Stomach (tissue), 9 donors: ENCODE results near the gene ESPNL. TPM values are rescaled to one million over a fixed set of nuclear protein-coding genes. Genes with fewer than 3 reads are reported as not detected.

ENCODE experiments used
- DNase-seq, 2 donors: peaks; one replicate each; pipeline versions ENCODE4 v3.0.0 to v3.0.0-alpha.2; 2013 to 2019
- H3K27ac ChIP-seq, 5 donors: fragments of 200-600 bp in 4 of 5; sonication (generic) in 4 of 5; one replicate each; pipeline ENCODE4 v1.5.1; 2013 to 2019; ENCODE audit warnings: mild to moderate bottlenecking in 1 of 5, moderate library complexity in 1 of 5
- H3K27me3 ChIP-seq, 3 donors: fragments of 200-600 bp; sonication (generic); one replicate each; pipeline ENCODE4 v1.5.1; 2017 to 2019; ENCODE audit warnings: mixed run types in 1 of 3
- H3K36me3 ChIP-seq, 4 donors: fragments of 200-600 bp; sonication (generic); 1 replicate in 3 of 4; 2 replicates in 1 of 4; pipeline ENCODE4 v1.5.1; 2016 to 2019
- H3K4me1 ChIP-seq, 4 donors: fragments of 200-600 bp; sonication (generic); one replicate each; pipeline ENCODE4 v1.5.1; 2016 to 2019
- H3K4me3 ChIP-seq, 4 donors: fragments of 200-600 bp; sonication (generic) in 3 of 4; one replicate each; pipeline ENCODE4 v1.5.1; 2016 to 2019; ENCODE audit warnings: mild to moderate bottlenecking in 1 of 4
- H3K9me3 ChIP-seq, 4 donors: fragments of 200-600 bp; sonication (generic); one replicate each; pipeline ENCODE4 v1.5.1; 2016 to 2019
- CTCF ChIP-seq, 7 experiments: fragments of 450-650 bp in 4 of 7; fragments of 200-600 bp in 3 of 7; sonication (generic) in 3 of 7; IDR thresholded peaks; one replicate each; pipeline ENCODE4 v1.5.1; 2016 to 2019; ENCODE audit warnings: antibody characterized with exemption in 7 of 7, control low read depth in 2 of 7, mild to moderate bottlenecking in 1 of 7
- EP300 ChIP-seq: sonication (generic); formaldehyde crosslinking; IDR thresholded peaks from one replicate; pipeline ENCODE4 v1.6.1; 2017; ENCODE audit warnings: antibody characterized with exemption
- POLR2A ChIP-seq, 4 donors: fragments of 450-650 bp; IDR thresholded peaks; one replicate each; pipeline ENCODE4 v1.6.1; 2016; ENCODE audit warnings: antibody characterized with exemption in 4 of 4, control low read depth in 2 of 4, mild to moderate bottlenecking in 1 of 4, moderate library complexity in 1 of 4
- POLR2AphosphoS5 ChIP-seq, 3 donors: sonication (generic); formaldehyde crosslinking; IDR thresholded peaks; one replicate each; pipeline ENCODE4 v1.6.1; 2016; ENCODE audit warnings: antibody characterized with exemption in 3 of 3
- WGBS, 5 donors: extraction: QIAGEN DNeasy Blood & Tissue Kit in 3 of 5; methylation state at CpG; one replicate each; pipeline versions ENCODE4 v1.1.5 to v1.1.7; 2013 to 2018; 5-methylcytosine and 5-hydroxymethylcytosine counted together
- intact Hi-C: fragments of 100-400 bp; cut with DNase I; formaldehyde crosslinking; loops from one replicate; pipeline ENCODE4 v1.15.1; 2023; ENCODE audit warnings: low total_unique reads
- polyA plus RNA-seq, 3 donors: library from polyadenylated mRNA; stranded (reverse); fragments of 200-250 nt; gene quantifications; one replicate each; pipeline ENCODE4 v1.2.3, GENCODE V29; 2013
- total RNA-seq, 5 donors: library from RNA; depleted of rRNA; stranded (reverse); fragments of >200 nt; gene quantifications; one replicate each; pipeline versions ENCODE4 v1.1.0 to v1.2.3, GENCODE V29; 2014 to 2016
- donor health status: healthy with polysubstance abuse.
- donor health status: Bipolar disorder and iron deficiency.
- donor health status: healthy.

The ESPNL gene
- total and polyA plus RNA-seq, 8 donors = 0.05 to 1.3 (median 0.31) TPM; not detected in 3

DNA sequence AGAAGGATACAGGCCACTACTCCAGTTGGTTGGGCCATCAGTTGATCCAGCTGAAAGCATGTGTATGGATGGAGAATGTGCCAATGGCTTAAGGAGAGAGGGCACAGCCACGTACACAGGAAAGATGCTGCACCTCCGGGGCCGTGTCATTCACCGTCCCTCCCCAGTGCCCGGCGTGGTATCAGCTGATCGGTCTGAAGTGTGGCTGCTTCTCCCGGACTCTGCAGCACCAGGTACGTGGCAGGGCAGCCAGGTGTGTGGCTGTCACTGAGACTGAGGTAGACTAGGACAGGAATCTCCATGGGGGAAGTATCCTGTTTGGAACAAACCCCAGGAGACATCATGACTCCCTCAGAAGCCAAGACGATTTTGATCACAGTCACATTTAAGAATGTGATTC lies 54.4 kb downstream of the ESPNL start:
- no peaks in the 10 kb centered on the region for H3K9me3 ChIP-seq
- no peak overlapping the region for H3K4me3 ChIP-seq
- no peak overlapping the region for H3K27ac ChIP-seq
- DNase-seq = no peak
- intact Hi-C loops = no loop called here
- peaks cover 16 to 21% (median 17%) of the 10 kb centered on the region in 4 donors for H3K4me1 ChIP-seq
- TF ChIP-seq POLR2A (IDR thresholded peaks at IDR 0.05) = no peak
- no peak for TF ChIP-seq CTCF (IDR thresholded peaks at IDR 0.05)
- no peak for TF ChIP-seq EP300
- no peaks in the 10 kb centered on the region for H3K36me3 ChIP-seq
- peaks cover 0 to 22% (median 11%) of the 10 kb centered on the region in 3 donors for H3K27me3 ChIP-seq
- 89 to 92% (median 92%) methylated on average over 9 to 10 of the region's 10 CpGs for WGBS, 5 donors

DNA sequence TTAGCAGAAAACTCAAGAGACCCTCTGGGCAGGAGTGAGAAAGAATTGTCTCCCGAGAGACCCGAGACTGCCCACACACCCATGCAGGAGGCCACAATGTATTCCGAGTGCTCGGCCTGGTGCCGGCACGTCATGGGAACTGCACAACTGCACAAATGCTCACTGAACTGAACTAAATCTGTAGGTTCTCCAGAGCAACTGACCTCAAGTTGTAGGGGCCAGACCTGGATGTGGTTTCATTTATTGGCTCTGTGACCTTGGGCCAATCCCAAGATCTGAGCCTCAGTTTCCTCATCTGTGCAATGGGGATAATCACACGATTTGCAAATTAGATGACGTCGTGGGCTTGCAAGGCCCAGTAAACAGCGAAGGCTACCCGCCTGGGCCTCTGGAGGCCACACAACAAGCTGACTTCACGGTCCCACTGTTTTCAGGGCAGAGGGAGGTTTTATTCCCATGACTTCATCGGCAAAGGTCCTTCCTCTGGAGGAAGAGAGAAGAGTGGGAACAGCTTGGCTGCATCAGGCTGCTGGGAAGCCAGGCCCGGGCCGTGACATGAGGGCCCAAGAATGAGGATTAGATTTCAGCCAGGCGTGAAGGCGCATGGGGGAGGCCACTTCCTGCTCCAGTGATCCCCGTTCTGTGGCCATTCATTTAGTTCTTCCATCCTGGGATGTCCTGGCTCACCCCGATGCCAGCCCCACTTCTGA lies 55.1 kb downstream of the ESPNL start:
- WGBS, 5 donors = 77 to 82% (median 81%) methylated on average over 19 of the region's 19 CpGs
- H3K9me3 ChIP-seq = no peaks in the 10 kb centered on the region
- H3K4me3 ChIP-seq = no peak overlapping the region
- H3K27me3 ChIP-seq = peaks cover 5 to 29% (median 18%) of the 10 kb centered on the region in 3 donors
- DNase-seq = peak in 1 of 2 donors; percentile 79
- TF ChIP-seq POLR2A (IDR thresholded peaks at IDR 0.05) (no peak), EP300 (no peak), POLR2AphosphoS5 (IDR thresholded peaks at IDR 0.05) (peak in 1 of 3 donors; percentile 63)
- intact Hi-C loops = no loop called here
- peaks cover 17 to 24% (median 22%) of the 10 kb centered on the region in 4 donors for H3K4me1 ChIP-seq
- H3K27ac ChIP-seq = peak overlapping the region in 3 of 5 donors; percentile 24 to 44 (median 24)
- no peaks in the 10 kb centered on the region for H3K36me3 ChIP-seq

DNA sequence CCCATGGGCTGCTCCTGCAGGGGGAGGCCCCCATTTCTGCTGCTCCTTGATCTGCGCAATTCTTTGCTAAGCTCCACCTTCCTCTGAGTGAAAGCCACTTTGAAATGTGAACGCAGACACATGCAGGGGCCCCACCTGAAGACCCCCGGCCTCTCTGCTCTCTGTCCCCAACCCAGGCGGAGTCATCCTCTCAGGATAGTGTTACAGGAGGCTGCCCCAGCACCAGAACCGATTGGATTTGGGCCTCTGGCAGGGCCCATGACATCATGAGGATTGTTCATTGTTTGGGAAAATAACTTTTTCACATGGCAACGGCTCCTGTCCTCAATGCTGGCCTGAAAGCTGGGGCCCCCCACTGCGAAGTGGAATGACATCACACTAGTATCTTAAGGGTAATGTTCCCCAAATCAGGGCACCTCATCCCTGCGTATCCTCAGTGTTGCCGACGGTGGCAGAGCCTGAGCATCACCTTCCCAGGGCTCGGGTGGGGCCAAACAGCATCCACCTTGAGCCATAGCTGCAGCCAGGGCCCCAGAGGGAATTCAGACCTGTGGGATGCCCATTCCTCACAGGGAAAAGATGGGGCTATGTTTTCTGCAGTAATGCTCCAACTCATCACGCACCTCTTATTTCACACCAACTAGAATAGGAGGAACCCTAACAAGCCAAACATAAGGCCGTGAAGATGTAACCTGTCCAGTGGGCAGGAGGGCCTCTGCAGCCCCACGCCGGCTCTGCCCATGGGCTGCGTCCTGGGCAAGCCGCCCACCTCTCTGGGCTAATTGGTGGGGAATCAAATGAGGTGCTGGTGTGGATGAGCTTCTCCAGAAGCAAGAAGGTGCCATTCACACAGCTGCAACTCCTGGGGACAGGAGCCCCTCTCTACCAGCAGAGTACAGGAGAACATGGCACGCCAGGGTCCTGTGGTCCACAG lies 55.9 kb downstream of the ESPNL start:
- Histone ChIP-seq H3K36me3 (no peaks in the 10 kb centered on the region), H3K27me3 (peaks cover 5 to 37% (median 22%) of the 10 kb centered on the region in 3 donors), H3K4me3 (no peak overlapping the region), H3K4me1 (peaks cover 17 to 27% (median 24%) of the 10 kb centered on the region in 4 donors), H3K27ac (peak overlapping the region in 3 of 5 donors; percentile 24 to 44 (median 24)), H3K9me3 (no peaks in the 10 kb centered on the region)
- DNase-seq = no peak
- no peak for TF ChIP-seq POLR2AphosphoS5 (IDR thresholded peaks at IDR 0.05)
- TF ChIP-seq EP300 = no peak
- no peak for TF ChIP-seq CTCF (IDR thresholded peaks at IDR 0.05)
- no peak for TF ChIP-seq POLR2A (IDR thresholded peaks at IDR 0.05)
- intact Hi-C loops = no loop called here
- WGBS, 5 donors = 81 to 90% (median 84%) methylated on average over 18 of the region's 18 CpGs

DNA sequence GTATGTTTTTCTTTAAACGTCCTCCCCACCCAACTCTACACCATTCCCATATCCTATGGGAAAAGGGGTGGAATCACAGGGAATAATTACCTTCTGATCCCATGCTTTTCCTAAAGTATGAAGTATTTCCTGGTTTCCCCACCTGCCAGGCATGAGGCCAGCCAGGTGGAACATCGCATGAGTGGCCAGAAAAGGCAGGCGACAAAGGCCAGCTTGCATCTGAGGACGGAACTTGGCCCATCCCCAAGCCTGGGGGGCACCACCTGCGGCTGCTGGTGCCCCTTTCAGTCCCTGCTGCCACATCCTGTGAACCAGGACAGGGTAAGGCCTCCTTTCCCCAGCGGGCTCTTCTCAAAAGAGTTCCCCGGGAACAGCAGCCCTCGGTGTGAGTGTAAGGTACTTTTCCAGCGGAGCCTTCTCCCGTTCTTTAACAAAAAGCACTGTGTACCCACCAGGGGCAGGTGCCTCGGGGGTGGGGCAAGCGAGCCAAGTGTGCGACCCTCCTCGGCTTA lies 57.4 kb downstream of the ESPNL start:
- Histone ChIP-seq H3K36me3 (no peaks in the 10 kb centered on the region), H3K4me3 (peak overlapping the region in 1 of 4 donors; percentile 42), H3K27ac (no peak overlapping the region), H3K4me1 (peaks cover 17 to 27% (median 24%) of the 10 kb centered on the region in 4 donors), H3K9me3 (no peaks in the 10 kb centered on the region), H3K27me3 (peaks cover 5 to 52% (median 25%) of the 10 kb centered on the region in 3 donors)
- TF ChIP-seq POLR2AphosphoS5 (IDR thresholded peaks at IDR 0.05) (no peak), POLR2A (IDR thresholded peaks at IDR 0.05) (no peak), CTCF (IDR thresholded peaks at IDR 0.05) (no peak), EP300 (no peak)
- no peak for DNase-seq
- WGBS, 5 donors = 45 to 68% (median 63%) methylated on average over 14 of the region's 14 CpGs
- intact Hi-C loops = no loop called here
